Osteocyte (in vitro differentiated cells): ENCODE data around the gene CACNG7. TPM values are rescaled to one million over a fixed set of nuclear protein-coding genes. Genes with fewer than 3 reads are reported as not detected.

ENCODE experiments used
- DNase-seq: peaks from one replicate; pipeline ENCODE4 v3.0.0; 2021; ENCODE audit warnings: mixed read lengths; ENCODE audit not compliant: unreplicated experiment; ENCODE audit errors: extremely low spot score
- H3K27ac Mint-ChIP-seq: one replicate; pipeline ENCODE4 v1.8.0; 2021; ENCODE audit warnings: mild to moderate bottlenecking, mixed read lengths; ENCODE audit not compliant: unreplicated experiment
- H3K27me3 Mint-ChIP-seq: one replicate; pipeline ENCODE4 v1.8.0; 2021; ENCODE audit warnings: mixed read lengths; ENCODE audit not compliant: unreplicated experiment
- H3K36me3 Mint-ChIP-seq: one replicate; pipeline ENCODE4 v1.8.0; 2021; ENCODE audit warnings: mixed read lengths; ENCODE audit not compliant: unreplicated experiment
- H3K4me1 Mint-ChIP-seq: one replicate; pipeline ENCODE4 v1.8.0; 2021; ENCODE audit warnings: mixed read lengths; ENCODE audit not compliant: unreplicated experiment
- H3K4me3 Mint-ChIP-seq: one replicate; pipeline ENCODE4 v1.8.0; 2021; ENCODE audit warnings: mild to moderate bottlenecking, moderate library complexity, mixed read lengths; ENCODE audit not compliant: unreplicated experiment
- H3K9me3 Mint-ChIP-seq: one replicate; pipeline ENCODE4 v1.8.0; 2021; ENCODE audit warnings: mixed read lengths; ENCODE audit not compliant: unreplicated experiment
- total RNA-seq: library from RNA; stranded (reverse); gene quantifications from 2 replicates; pipeline ENCODE4 v1.2.1, GENCODE V29; 2021
- TF ChIP-seq, protein P1 (sequence below): fragments of 200-600 bp; sonication (generic); IDR thresholded peaks from 2 replicates; pipeline ENCODE4 v1.5.0; 2021; ENCODE audit warnings: antibody characterized with exemption, mild to moderate bottlenecking, moderate library complexity

The CACNG7 gene
- total RNA-seq, 1 donor from 2014 or later, result not detected

DNA sequence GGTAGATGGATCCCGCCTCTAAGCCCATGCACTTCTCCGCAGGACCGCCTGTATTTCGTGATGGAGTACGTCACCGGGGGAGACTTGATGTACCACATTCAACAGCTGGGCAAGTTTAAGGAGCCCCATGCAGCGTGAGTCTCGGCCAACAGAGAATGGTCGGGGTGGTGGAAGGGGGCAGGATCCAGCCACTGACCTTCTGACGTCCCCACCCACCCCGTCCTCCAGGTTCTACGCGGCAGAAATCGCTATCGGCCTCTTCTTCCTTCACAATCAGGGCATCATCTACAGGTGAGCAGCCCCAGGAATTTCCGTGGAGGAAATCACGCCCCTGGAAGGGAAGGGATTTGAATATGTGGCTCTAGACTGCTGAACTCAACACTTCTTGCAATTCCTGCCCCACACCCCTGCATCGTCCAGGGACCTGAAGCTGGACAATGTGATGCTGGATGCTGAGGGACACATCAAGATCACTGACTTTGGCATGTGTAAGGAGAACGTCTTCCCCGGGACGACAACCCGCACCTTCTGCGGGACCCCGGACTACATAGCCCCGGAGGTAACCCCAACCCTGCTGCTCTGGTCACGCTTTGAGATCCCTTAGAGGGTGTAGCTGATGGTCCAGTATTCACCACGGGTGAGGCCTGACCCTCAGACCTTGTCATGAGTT, 8.8 kb upstream of the CACNG7 start:
- no peak for DNase-seq
- H3K27me3 Mint-ChIP-seq, result peaks cover 10% of the 10 kb centered on the region
- no peaks in the 10 kb centered on the region for H3K36me3 Mint-ChIP-seq
- TF ChIP-seq, protein P1, sequence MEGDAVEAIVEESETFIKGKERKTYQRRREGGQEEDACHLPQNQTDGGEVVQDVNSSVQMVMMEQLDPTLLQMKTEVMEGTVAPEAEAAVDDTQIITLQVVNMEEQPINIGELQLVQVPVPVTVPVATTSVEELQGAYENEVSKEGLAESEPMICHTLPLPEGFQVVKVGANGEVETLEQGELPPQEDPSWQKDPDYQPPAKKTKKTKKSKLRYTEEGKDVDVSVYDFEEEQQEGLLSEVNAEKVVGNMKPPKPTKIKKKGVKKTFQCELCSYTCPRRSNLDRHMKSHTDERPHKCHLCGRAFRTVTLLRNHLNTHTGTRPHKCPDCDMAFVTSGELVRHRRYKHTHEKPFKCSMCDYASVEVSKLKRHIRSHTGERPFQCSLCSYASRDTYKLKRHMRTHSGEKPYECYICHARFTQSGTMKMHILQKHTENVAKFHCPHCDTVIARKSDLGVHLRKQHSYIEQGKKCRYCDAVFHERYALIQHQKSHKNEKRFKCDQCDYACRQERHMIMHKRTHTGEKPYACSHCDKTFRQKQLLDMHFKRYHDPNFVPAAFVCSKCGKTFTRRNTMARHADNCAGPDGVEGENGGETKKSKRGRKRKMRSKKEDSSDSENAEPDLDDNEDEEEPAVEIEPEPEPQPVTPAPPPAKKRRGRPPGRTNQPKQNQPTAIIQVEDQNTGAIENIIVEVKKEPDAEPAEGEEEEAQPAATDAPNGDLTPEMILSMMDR, result no peak
- H3K4me1 Mint-ChIP-seq, result no peaks in the 10 kb centered on the region
- H3K27ac Mint-ChIP-seq, result no peak overlapping the region
- H3K4me3 Mint-ChIP-seq, result no peak overlapping the region
- no peaks in the 10 kb centered on the region for H3K9me3 Mint-ChIP-seq

DNA sequence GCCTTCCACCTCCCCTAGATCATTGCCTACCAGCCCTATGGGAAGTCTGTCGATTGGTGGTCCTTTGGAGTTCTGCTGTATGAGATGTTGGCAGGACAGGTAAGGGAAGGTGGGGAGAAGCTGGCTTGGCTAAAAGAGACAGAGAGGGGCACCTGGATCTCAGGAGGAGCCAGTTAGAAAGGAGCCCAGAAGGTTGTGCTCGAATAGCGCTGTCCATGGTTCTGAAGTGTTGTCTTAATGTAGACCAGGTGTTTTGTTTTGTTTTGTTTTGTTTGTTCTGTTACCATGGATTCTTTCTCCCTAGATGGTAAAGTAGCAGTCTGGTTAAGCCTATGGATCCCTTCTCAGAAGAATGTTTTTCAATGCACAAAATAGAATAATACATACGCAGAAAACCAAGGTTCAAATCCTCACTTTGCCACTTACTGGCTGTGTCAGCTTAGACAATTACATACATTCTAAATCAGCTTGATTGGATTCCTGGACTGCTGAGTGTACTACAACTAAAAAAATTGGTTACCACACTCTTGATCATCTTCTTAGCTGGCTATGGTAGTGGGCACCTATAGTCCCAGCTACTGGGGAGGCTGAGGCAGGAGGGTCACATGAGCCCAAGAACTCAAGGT, 5.9 kb upstream of the CACNG7 start:
- no peak overlapping the region for H3K4me3 Mint-ChIP-seq
- no peak overlapping the region for H3K27ac Mint-ChIP-seq
- no peak for DNase-seq
- peaks cover 10% of the 10 kb centered on the region for H3K4me1 Mint-ChIP-seq
- no peaks in the 10 kb centered on the region for H3K9me3 Mint-ChIP-seq
- no peaks in the 10 kb centered on the region for H3K36me3 Mint-ChIP-seq
- TF ChIP-seq, protein P1, result no peak
- H3K27me3 Mint-ChIP-seq, result peaks cover 32% of the 10 kb centered on the region

DNA sequence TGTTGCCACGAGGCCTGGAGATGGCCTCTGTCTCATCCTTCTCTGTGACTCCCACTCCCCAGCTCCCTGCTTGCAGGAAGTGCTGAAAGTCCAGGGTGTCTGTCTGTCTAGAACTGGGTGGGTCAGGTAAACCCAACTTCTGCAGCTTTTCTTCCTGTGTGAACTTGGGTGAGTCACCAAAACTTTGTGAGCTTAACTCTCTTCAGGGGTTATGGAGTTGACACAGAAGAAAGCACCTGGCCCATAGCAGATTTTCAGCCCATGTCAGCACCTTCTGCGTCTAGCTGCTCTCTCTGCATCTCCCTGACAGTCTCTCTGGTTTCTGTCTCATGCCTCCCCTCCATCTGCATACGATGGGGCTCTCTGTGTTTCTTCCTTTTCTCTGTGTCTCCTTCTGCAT, 4.2 kb upstream of the CACNG7 start:
- H3K9me3 Mint-ChIP-seq, result no peaks in the 10 kb centered on the region
- peaks cover 17% of the 10 kb centered on the region for H3K4me1 Mint-ChIP-seq
- TF ChIP-seq, protein P1, result no peak
- DNase-seq, result no peak
- peaks cover 3% of the 10 kb centered on the region for H3K36me3 Mint-ChIP-seq
- H3K27me3 Mint-ChIP-seq, result peaks cover 42% of the 10 kb centered on the region
- no peak overlapping the region for H3K4me3 Mint-ChIP-seq
- H3K27ac Mint-ChIP-seq, result no peak overlapping the region

DNA sequence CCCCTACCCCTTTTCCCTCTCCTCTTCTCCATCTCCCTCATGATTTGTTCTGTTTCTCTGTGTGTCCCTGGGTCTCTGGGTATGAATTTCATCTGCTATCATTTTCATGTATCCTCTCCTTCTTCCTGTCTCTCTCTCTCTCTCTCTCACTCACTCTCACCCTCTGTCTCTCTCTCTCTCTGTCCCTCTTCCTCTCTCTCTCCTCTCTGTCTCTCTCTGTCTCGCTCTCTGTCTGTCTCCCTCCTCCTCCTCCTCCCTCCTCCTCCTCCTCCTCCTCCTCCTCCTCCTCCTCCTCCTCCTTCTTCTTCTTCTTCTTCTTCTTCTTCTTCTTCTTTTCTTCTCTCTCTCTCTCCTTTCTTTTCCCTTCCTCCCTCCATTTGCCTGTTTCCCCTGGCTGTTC, 3.3 kb upstream of the CACNG7 start:
- no peak overlapping the region for H3K4me3 Mint-ChIP-seq

More for the DNA sequence above, 3.3 kb upstream of the CACNG7 start:
- peaks cover 19% of the 10 kb centered on the region for H3K4me1 Mint-ChIP-seq
- peaks cover 51% of the 10 kb centered on the region for H3K27me3 Mint-ChIP-seq
- H3K27ac Mint-ChIP-seq, result no peak overlapping the region
- peaks cover 3% of the 10 kb centered on the region for H3K36me3 Mint-ChIP-seq
- TF ChIP-seq, protein P1, result no peak
- no peaks in the 10 kb centered on the region for H3K9me3 Mint-ChIP-seq
- DNase-seq, result no peak
